ENCODE data around the gene OR9Q1.
"Not testable (repeated sequence)": the region's sequence is repeated elsewhere in the genome, so short reads cannot be mapped to it uniquely, and the experiment has no call there.

Gene OR9Q1, protein sequence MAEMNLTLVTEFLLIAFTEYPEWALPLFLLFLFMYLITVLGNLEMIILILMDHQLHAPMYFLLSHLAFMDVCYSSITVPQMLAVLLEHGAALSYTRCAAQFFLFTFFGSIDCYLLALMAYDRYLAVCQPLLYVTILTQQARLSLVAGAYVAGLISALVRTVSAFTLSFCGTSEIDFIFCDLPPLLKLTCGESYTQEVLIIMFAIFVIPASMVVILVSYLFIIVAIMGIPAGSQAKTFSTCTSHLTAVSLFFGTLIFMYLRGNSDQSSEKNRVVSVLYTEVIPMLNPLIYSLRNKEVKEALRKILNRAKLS

DNA sequence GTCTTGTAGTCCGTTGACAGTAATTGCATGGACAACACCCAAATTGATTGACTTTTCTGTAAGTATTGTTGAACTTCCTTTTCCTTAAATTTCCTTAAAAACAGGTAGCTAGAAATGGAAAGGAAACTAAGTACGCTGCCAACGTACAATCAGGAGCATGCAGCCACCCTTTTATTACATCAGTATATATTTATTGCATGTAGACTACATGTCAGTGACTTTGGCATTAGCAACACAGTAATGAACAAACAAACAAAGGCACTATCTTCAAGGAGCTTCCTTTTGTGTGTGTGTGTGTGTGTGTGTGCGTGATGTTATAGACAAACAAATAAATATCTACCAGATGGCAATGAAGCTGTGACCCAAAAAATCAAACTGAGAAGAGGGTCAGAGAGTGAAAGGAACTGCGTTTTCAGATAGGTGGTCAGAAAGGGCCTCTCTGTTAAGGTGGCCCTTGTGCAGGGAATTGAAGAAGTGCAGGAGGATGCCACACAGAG, at the start of gene OR9Q1:
Gene OR9Q1 (plus strand): TSS at position 447 of the 497 bp plus-strand sequence. CDS start 155,564 bp downstream, outside the sequence.
- DNase-seq (ENCODE audit: low spot score): no peak

DNA sequence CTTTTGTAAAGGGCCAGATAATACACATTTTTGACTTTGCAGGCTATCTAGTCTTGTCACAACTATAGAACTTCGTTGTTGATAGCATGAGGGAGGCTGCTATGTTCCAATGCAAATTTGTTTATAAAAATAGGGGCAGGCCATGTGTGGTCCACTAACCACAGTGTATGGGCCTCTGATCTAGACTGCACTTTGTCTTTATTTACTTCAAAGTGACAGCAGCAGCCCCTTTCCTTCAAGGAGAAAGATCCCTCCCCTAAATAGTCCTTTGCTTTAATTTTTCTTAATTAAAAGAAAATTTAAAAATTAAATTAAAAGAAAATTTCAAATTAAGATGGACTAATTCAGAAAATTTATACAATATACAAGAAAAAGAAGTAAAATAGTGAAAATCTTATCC, 49.5 kb upstream of the OR9Q1 start:
- DNase-seq (ENCODE audit: low spot score): no peak

DNA sequence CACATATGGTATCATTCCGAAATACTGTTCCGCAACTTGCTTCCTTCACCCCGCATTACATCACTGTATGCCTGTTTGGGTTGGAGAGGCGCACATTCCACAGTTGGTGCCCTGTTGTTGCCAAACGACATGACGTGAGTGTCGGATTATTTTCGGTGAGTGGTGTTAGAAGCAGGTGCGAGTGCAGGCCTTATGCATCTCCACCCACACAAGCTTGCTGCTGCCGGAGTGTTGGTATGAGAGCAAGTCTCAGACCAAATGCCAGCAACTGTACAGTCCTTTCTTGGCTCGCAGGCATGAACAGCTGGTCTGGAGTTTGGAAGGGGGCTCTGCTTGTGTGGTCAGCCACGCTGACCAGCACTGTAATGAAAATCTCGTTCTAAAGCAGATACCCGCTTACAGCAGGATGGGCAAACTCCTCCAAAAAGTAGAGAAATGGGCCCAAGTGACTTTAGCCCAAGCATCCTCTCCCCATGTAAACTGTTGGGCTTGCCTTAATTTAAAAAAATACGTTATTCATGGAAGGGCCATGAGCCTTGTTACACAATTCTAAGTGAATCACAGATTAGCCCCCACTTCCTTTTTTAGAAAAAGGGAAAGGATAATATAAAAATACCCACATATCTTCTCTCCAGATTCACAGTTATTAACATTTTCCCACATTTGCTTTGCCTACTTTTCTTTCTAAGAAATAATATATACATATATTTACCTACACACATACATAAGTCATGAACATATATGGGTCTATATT, 48.7 kb upstream of the OR9Q1 start:
- no peak for DNase-seq (ENCODE audit: low spot score)

DNA sequence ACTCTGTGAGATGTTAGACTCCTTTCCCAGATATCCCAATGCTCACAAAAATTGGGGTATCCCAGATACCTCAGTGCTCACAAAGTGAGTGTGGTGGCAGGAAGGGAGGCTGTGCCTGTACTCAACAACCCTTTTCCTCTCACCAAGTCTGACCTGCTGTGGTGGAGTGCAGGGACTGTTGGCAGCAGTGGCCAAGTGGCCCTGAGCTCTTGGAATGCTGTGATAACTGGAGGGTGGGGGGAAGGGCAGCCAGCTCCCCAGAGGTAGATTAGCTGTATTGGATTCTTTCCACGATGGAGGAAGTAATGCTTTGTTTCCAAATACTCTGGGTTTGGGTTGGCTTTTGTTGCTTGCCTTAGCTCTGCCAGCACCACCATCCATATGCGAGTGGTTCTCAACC, 46.0 kb upstream of the OR9Q1 start:
- DNase-seq (ENCODE audit: low spot score): no peak

DNA sequence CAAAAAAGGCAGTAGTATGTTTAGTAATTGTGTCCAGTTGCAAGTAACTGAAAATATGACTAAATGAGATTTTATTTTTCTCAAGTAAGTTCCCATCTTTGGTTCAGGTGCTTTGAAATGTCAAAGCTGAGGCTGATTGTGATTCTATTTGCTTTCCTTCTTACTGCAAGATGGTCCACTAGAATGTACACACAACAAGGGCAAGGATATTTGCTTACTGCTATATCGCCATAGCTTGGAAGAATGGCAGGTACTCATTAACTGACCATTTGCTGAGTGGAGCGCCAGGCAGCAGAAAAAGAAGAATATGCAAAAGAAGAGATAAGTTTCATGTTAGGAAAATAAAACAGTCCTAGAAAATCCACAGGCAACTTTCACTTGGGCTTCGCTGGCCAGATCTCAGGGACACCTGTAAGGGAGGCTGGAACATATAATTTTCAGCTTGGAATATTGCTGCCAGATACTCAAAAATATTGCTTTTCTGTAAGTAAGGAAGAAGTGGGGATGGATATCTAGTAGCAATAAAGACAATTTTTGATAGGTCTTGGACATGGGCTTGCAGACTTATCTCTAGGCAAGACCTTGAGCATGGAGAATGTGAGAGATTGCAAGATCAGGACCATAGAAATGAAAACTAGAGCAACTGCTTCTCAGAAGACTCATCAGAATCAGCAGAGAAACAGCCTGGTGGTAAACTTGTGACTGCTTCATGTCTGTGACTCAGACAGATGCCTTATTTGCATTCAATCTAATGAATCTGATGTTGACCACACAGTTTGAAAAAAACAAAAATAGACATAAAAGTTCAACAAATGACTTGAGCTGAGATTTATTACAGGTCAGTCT, 44.8 kb upstream of the OR9Q1 start:
- no peak for DNase-seq (ENCODE audit: low spot score)

DNA sequence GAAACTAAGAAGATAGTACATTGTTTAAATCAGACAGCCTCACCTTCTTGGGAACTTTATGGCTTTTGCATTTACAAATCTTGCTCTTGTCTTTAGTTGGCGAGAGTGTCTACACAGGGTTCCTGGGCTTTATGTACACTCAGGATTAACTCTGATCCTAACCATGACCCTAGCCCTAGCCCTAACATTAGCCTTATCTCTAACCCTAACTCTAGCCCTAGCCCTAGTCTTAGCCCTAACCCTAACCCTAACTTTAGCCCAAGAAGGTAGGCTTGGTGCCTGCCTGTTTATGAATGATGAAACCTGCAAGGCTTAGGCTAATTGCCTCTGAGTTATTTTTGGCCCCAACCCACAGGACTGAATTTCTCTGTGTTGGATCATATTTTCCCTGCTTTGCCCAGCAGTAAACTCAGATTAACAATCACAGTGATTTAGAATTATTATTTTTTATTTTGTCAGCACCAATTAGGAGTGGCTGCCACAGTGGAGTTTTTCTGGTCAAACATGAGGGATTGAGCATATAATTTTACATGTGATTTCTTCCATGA, 44.1 kb upstream of the OR9Q1 start:
- no peak for DNase-seq (ENCODE audit: low spot score)

DNA sequence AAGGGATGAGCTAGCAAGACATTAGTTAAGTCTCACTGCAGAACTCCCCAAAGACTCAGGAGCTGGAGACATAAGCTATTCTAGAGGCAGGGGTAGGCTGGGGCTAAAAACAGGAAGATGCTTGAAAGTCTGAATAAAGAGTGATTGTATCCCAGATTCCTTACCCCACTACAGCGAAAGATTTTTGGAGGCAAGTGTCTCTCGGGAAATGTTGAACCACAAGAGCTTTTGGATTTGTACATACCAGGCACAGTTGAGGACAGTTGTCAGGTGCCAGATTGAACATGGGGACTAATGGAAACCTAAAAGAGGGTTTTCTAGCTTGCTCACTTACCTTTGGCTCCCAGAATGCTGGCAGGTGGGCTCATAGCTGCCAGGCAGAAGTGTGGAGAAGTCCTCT, 43.5 kb upstream of the OR9Q1 start:
- DNase-seq (ENCODE audit: low spot score): no peak

DNA sequence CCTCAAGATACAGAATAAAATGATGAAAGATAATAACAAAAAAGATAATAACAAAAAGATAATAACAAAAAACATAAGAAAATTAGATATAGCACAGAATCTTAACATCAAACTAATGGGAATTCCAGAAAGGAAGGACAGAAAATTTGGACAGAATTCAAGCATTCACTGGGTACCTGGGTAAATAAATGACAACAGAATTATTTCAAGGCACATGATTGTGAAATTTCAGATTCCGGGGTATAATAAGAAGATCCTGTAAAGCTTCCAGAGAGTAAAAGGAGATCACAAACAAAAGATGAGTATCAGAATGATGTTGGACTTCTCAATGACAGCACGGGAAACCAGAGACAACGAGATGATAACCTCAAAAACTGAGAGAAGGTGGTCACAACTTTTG, 42.1 kb upstream of the OR9Q1 start:
- DNase-seq (ENCODE audit: low spot score): no peak

DNA sequence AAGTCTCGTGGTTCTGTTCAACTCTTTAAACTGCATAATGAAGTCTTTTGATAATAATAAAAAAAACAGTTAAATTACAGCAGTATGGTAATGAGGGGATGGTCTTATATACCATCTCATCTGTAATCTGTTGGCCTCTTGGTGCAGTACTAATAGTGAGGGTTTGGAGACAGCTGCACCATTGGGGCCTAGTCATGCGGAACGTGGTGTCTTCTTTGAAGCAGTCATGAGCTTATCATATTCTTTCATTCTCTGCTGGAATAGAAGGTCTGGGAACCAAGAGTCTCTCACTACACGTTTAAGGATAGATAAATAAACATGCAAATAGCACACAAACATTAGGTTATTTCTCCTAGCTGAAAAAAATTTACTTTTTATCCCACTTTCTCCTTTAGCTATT, 40.9 kb upstream of the OR9Q1 start:
- no peak for DNase-seq (ENCODE audit: low spot score)

DNA sequence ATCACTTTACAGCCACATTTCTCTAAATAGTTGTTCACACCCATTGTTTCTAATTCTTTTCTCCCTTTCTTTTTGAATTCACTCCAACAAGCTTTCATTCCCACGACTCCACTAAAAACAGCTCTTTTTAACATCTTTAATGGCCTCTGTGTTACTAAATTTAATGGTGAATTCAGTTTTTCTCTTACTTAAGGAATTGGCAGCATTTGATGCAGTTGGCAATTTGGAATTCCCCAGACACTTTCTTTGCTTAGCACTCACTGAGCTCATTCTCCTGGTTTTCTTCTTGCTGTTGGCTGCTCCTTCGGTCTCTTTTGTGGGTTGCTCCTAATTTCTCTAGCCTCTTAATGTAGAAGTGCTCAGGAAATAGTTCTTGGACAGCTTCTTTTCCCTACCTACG, 40.5 kb upstream of the OR9Q1 start:
- DNase-seq (ENCODE audit: low spot score): no peak

DNA sequence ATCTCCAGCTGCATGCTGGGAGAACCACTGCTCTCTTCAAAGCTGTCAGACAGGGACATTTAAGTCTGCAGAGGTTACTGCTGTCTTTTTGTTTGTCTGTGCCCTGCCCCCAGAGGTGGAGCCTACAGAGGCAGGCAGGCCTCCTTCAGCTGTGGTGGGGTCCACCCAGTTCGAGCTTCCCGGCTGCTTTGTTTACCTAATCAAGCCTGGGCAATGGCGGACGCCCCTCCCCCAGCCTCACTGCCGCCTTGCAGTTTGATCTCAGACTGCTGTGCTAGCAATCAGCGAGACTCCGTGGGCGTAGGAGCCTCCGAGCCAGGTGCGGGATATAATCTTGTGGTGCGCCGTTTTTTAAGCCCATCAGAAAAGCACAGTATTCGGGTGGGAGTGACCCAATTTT, 24.2 kb upstream of the OR9Q1 start:
- DNase-seq (ENCODE audit: low spot score): not testable (repeated sequence)

DNA sequence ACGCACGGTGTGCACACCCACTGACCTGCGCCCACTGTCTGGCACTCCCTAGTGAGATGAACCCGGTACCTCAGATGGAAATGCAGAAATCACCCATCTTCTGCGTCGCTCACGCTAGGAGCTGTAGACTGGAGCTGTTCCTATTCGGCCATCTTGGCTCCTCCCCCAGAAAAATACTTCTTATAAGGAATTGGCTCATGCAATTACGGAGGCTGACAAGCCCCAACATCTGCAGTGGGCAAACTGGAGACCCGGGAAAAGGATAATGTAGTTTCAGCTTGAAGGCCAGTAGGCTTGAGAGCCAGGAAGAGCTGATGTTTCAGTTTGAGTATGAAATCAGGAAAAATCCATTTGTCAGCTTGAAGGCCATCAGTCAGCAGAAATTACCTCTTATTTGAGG, 23.7 kb upstream of the OR9Q1 start:
- DNase-seq (ENCODE audit: low spot score): not testable (repeated sequence)

DNA sequence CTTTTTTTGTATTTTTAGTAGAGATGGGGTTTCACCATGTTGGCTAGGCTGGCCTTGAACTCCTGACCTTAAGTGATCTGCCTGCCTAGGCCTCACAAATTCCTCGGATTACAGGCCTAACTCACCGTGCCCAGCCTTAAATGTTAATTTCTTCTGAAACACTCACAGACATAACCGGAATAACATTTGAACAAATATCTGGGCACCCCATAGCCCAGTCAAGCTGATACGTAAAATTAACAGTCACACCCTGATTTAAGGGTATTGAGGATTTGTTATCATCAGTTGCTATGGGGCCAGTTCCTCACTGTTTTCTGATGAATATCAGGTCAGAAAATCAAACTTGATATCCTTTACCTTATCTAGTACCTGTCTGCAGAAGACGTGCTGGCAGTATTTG, 23.0 kb upstream of the OR9Q1 start:
- no peak for DNase-seq (ENCODE audit: low spot score)

DNA sequence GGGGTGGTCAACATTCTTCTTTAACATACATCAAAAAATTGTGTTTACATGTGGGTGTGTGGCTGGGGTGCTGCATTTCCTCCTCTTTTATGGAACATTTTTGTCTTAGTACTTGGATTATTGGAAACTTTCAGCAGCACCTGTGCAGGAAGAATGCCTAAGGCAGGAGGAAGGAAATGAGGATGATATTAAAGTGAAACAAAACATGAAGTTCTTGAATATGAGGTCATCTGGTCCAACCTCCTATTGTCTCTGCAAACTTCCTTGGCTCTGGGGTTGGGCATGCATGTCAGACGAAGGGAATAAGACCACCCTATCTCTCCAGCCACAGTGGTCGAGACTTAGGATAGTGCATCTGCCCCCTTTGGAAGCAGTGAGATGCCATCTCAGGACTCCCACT, 20.6 kb upstream of the OR9Q1 start:
- no peak for DNase-seq (ENCODE audit: low spot score)

DNA sequence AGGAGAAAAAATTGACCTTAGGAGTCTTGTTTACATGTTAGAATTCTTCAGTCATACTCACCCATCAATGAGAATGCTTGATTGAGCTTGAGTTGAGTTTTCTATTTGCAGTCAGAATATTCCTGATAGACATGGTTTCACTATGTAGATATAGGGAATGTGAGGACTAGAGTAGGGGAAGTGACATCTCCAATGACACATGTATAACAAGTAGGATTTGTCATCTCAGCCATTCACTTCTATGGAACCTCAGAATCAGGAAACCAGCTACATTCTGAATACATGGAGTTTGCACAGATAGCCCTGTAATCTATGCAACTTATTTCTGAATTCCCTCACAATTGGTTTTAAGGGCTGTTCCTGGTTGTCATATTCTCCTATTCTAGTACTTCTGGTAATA, 20.1 kb upstream of the OR9Q1 start:
- DNase-seq (ENCODE audit: low spot score): peak; percentile 71

DNA sequence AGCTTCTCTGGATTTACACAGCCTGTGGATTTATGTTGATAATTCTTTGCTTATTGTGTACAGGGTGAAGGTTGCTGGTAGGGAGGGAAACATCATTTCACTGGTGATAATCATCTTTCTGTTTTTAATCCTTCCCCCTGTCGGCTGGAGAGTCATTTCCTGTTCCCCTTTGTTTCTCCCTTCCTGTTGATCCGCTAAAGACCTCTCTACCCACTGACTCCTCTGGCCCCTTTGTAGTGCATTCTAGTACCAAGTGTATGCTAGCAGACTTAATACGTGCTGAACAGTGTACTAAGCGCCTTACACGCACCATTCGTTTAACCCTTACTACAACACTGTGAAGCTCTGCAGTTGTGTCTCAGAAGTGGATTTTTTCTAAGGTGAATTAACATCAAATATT, 19.0 kb upstream of the OR9Q1 start:
- DNase-seq (ENCODE audit: low spot score): peak; percentile 93

DNA sequence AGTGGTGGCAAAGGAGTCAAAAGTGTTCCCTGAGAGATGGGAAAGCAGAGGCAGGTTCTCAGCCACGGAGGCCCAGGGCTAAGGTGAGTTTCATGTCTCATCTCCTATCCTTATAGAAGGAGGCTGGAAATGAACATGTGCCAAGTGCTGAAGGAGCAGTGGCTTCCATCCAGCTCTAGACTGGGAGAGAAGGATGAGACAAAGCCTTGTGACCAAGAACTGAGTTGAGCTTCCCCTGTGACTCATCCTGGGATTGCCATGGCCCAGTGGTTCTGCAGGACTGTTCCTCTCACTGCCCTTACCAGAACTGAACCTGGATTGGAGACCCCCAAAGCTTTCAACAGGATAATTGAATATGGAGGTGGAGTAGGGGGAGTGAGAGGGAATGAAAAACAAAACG, 16.7 kb upstream of the OR9Q1 start:
- no peak for DNase-seq (ENCODE audit: low spot score)

DNA sequence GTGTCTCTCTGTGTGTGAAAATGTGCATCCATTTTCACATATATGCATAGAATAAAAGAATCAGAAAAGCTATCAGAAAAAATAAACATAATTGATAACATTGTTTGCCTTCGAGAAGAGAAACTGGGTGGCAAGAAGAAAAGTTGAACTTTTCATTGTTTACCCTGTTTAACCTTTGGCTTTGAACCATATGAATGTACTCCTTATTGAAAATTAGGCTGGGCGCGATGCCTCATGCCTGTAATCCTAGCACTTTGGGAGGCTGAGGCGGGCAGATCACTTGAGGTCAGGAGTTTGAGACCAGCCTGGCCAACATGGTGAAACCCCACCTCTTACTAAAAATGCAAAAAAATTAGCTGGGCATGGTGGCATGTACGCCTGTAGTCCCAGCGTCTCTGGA, 11.9 kb upstream of the OR9Q1 start:
- no peak for DNase-seq (ENCODE audit: low spot score)

DNA sequence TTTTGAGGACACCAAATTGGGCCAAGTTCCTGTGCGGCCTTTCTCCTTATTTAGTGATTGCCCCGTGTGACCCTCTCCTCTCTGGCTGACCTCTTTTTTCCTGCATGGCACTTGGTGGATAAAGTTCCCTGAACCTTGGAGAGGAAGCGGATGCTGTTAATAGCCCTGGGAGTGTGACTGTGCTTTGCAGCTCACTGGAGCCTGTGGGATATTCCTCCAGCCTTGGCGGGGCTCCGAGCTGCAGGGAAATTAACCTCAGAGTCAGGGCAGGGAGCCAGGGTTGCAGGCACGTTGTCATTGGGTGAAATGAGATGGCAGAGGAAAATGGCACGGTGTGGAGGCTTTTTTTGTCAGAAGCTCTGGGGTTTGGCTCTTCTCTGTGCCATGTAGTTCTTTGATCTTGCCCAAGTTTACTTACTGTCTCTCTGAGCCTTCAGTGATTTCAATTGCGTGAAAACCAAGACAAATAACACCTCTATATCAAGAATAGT, 965 bp downstream of the OR9Q1 start:
- peak; percentile 87 for DNase-seq (ENCODE audit: low spot score)

DNA sequence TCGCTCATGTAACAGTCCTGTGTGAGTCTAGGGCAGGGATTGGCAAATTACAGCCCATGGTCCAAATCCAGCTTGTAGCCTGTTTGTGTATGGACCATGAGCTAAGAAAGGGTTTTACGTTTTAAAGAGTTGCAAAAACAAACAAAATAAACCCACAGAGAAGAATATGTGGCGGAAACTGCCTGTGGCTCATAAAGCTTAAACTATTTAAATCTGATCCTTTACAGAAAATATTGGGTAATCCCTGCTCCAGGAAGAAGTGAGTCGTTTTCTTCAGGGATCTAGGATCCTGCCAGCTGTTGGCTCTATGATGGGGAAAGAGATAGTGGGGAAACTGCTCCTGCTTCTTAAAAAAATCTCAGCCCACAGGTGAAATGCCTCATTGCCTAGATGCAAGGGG, 3.7 kb downstream of the OR9Q1 start:
- no peak for DNase-seq (ENCODE audit: low spot score)

DNA sequence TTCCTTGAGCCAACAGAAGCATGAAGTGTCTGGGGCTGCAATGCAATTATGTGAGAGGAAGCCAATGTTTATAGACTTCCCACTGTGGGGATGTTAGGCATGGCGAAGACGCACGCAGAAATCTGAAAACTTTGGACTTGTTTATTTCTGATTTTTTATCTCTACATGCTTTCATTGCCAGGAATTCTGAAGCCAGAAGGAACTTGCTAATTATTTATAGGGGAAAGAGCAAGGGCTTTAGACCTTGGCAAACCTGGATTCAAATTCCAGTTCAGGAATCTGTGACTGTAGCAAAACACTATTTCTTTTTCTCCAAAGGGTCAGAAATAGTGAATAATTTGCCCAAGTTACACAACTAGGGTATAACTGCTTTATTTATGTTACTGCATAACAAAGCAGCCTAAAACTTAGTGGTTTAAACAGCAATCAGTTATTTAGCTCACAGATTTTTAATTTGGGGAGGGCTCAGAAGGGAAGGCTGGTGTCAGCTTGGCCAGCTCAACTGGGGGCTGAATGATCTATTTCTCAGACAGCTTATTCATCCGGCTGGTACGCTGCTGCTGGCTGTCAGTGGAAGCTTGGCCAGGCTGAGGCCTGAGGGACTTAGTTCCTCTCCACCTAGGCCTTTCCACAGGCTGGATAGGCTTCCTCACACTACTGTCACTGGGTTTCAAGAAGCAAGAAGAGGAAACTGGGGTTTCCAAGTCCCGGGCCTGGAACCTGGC, 5.2 kb downstream of the OR9Q1 start:
- DNase-seq (ENCODE audit: low spot score): no peak

DNA sequence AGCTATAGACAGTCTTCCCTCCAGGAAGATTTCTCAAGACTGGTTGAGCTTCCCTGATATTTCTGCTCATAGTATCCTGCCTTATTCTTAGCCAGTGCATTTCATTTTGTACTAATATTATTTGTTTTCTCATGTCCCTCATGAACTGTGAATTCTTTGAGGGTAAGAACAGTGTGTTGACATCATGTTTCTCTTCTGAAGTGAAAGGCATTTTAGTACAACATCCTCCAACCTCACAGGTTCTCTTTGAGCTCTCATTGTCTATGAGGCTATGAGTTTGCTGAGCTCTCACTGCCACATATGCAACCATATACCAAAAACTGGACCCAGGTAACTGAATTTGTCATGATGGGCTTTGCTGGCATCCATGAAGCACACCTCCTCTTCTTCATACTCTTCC, 7.0 kb downstream of the OR9Q1 start, which contains the start of gene OR6Q1:
Gene OR6Q1 (plus strand): TSS at position 301 of the 400 bp plus-strand sequence. CDS start 0 bp downstream, at position 301.
- no peak for DNase-seq (ENCODE audit: low spot score)

Measured in kidney capillary endothelial cell (primary cell).